ENCODE results near the gene KATNAL1.

DNA sequence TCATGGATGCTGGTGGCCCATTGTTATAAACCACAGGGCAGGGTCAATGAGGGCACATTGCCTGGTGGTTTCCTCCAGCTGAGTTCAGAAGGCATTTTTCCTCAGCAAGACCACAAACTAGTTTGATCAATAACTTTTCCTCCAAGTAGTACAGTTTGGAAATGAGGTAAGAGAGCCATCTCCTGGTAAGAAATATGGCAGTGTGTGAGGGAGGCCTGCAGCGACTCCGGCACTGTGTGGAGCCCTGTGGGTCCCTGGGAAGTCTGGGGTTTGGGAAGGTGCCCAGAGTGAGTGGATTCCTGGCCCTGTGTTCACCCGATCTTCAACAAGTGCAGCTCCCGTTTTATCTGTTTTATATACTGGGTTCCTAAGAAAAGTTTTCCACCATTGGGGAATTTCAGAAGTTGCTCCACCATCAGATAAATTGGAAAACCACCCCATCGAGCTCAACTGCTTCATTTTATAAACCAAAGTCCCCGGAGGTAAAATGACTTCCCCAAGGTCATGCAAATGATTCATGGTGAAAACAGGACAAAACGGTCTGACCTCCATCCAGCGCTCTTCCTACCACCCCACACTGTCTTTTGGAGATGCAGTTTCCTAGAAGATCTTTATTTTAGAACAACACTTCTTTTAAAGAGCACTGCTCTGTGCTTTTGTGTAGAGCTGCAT, 148.4 kb downstream of the KATNAL1 start:
- TF ChIP-seq EZH2 (IDR thresholded peaks at IDR 0.05; ENCODE audit: low read length), result no peak
- TF ChIP-seq, protein P1, sequence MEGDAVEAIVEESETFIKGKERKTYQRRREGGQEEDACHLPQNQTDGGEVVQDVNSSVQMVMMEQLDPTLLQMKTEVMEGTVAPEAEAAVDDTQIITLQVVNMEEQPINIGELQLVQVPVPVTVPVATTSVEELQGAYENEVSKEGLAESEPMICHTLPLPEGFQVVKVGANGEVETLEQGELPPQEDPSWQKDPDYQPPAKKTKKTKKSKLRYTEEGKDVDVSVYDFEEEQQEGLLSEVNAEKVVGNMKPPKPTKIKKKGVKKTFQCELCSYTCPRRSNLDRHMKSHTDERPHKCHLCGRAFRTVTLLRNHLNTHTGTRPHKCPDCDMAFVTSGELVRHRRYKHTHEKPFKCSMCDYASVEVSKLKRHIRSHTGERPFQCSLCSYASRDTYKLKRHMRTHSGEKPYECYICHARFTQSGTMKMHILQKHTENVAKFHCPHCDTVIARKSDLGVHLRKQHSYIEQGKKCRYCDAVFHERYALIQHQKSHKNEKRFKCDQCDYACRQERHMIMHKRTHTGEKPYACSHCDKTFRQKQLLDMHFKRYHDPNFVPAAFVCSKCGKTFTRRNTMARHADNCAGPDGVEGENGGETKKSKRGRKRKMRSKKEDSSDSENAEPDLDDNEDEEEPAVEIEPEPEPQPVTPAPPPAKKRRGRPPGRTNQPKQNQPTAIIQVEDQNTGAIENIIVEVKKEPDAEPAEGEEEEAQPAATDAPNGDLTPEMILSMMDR (optimal IDR thresholded peaks at IDR 0.05 in 1 of 3, IDR thresholded peaks at IDR 0.05 in 1 of 3, conservative IDR thresholded peaks at IDR 0.05 in 1 of 3; ENCODE audit: extremely low read depth in 1 of 3, insufficient read depth in 2 of 3, low read length in 3 of 3), result peak; percentile 31 to 64 (median 37)
